ENCODE data around the gene IZUMO4. TPM values are rescaled to one million over a fixed set of nuclear protein-coding genes. Genes with fewer than 3 reads are reported as not detected.
A peak's percentile ranks its signal among the peaks of the same experiment; 100 is the strongest.

IZUMO4 gene
- total and polyA plus RNA-seq, 4 donors = 1.2 to 1.4 (median 1.2) TPM

DNA sequence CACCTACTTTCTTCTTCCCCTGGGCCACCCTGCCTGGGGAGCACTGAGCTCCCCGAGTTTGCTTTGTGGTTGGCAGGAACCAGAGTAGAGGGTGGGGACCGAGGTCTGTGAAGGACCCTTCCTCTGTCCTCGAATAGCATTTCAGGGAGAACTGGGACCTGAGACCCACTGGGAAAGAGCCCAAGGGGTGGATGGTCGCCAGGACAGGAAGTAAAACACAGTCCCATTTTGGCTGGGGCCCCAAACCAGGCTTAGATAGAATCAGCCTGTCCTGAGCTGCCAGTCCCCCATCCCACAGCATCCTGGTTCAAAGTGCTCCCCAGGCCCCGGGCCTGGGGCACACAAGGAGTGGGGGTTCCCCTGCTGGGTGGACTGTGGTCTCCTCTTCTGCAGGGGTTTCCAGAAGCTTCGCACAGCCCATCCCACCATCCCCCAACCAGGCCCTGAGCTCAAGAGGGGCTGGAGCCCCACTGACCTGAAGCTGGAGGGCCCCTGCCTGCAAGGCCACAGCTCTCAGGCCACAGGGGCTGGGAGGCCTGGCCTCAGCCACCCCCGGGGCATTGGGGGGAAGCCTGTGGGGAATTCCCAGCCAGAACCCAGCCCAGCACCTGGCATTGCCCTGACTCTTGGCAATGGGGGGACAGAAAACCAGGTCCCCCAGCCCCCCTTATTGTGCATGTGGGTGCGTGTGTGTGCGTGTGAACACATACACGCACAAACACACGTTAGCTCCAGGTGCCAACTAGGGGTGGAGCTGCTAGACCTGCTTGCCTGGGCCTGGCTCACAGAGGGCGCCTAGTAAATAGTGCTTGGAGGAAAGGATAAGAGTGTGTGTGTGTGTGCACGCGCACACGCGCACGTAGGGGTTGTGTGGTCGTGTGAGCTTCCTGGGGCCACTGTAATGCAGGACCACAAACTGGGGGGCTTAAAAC is 44.7 kb upstream of the IZUMO4 start:
- H3K4me1 ChIP-seq (ENCODE audit: control insufficient read depth in 4 of 4, insufficient read depth in 4 of 4, low read length in 3 of 4) = peaks cover 37 to 55% (median 42%) of the 10 kb centered on the region in 4 donors

DNA sequence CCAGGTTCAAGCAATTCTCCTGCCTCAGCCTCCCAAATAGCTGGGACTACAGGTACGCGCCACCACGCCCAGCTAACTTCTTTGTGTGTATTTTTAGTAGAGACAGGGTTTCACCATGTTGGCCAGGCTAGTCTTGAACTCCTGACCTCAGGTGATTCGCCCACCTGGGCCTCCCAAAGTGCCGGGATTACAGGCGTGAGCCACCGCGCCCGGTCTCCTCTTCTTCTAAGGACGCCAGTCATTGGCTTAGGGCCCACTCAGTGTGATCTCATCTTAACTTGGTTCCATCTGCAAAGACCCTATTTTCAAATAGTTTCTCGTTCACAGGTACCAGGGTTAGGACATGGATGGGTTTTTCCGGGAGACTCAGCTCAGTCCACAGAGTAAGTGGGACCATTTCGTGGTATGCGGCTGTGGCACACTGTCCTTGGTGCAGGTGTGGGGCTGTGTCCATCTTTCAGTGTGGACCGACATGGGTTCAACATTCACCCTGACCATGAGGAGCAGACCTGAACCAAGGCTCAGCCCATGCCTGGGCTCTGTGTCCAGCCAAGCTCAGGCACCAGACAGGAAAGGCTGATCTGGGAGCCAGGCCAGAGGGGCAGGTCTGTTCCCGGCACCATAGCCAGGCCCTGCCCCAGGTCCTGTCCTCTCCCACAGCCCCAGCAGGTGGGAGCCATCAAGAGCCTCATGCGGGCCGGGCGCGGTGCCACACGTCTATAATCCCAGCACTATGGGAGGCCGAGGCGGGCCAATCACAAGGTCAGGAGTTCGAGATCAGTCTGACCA is 42.9 kb upstream of the IZUMO4 start:
- DNase-seq (ENCODE audit: low spot score) = no peak
- no peak overlapping the region for H3K4me3 ChIP-seq (ENCODE audit: low read depth in 1 of 3, low read length in 3 of 3)
- no peaks in the 10 kb centered on the region for H3K27me3 ChIP-seq (ENCODE audit: control insufficient read depth in 4 of 4, insufficient read depth in 4 of 4, low read length in 3 of 4)
- H3K4me1 ChIP-seq (ENCODE audit: control insufficient read depth in 4 of 4, insufficient read depth in 4 of 4, low read length in 3 of 4) = peaks cover 20 to 40% (median 27%) of the 10 kb centered on the region in 4 donors
- no peak overlapping the region for H3K9ac ChIP-seq (ENCODE audit: low read depth in 1 of 2, low read length in 2 of 2)
- TF ChIP-seq REST (IDR thresholded peaks at IDR 0.05) (peak; percentile 47), HNF4A (conservative IDR thresholded peaks at IDR 0.05) (peak; percentile 41 to 73), NR2F2 (IDR thresholded peaks at IDR 0.05) (peak; percentile 77), YY1 (IDR thresholded peaks at IDR 0.05) (peak; percentile 77), FOXA1 (IDR thresholded peaks at IDR 0.05) (peak; percentile 25), ZBTB33 (IDR thresholded peaks at IDR 0.05) (no peak), JUND (IDR thresholded peaks at IDR 0.05) (no peak), FOXA2 (IDR thresholded peaks at IDR 0.05) (no peak), RXRA (IDR thresholded peaks at IDR 0.05) (peak; percentile 67 to 88), SP1 (IDR thresholded peaks at IDR 0.05) (peak; percentile 75), GABPA (IDR thresholded peaks at IDR 0.05 in 1 of 2, conservative IDR thresholded peaks at IDR 0.05 in 1 of 2) (peak in 1 of 2 donors; percentile 56), RAD21 (IDR thresholded peaks at IDR 0.05) (peak; percentile 15 to 53)
- TF ChIP-seq, protein P1, sequence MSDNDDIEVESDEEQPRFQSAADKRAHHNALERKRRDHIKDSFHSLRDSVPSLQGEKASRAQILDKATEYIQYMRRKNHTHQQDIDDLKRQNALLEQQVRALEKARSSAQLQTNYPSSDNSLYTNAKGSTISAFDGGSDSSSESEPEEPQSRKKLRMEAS (IDR thresholded peaks at IDR 0.05) = peak; percentile 80
- no peaks in the 10 kb centered on the region for H3K9me3 ChIP-seq (ENCODE audit: control insufficient read depth in 4 of 4, low read length in 3 of 4)
- peak overlapping the region; percentile 58 to 68 for H3K27ac ChIP-seq (ENCODE audit: low read depth in 1 of 2, low read length in 2 of 2)
- WGBS = 64% methylated on average over 24 of the region's 24 CpGs
- H3K36me3 ChIP-seq (ENCODE audit: control insufficient read depth in 4 of 4, insufficient read depth in 3 of 4, low read depth in 1 of 4, low read length in 3 of 4) = no peaks in the 10 kb centered on the region

More for the DNA sequence above, 44.7 kb upstream of the IZUMO4 start:
- Histone ChIP-seq H3K36me3 (ENCODE audit: control insufficient read depth in 4 of 4, insufficient read depth in 3 of 4, low read depth in 1 of 4, low read length in 3 of 4) (peaks cover 0 to 2% (median 0%) of the 10 kb centered on the region in 4 donors), H3K4me3 (ENCODE audit: low read depth in 1 of 3, low read length in 3 of 3) (no peak overlapping the region), H3K9me3 (ENCODE audit: control insufficient read depth in 4 of 4, low read length in 3 of 4) (no peaks in the 10 kb centered on the region), H3K27me3 (ENCODE audit: control insufficient read depth in 4 of 4, insufficient read depth in 4 of 4, low read length in 3 of 4) (no peaks in the 10 kb centered on the region), H3K27ac (ENCODE audit: low read depth in 1 of 2, low read length in 2 of 2) (peak overlapping the region; percentile 91 to 93), H3K9ac (ENCODE audit: low read depth in 1 of 2, low read length in 2 of 2) (peak overlapping the region; percentile 17 to 63)
- peak; percentile 51 to 58 for TF ChIP-seq RXRA (IDR thresholded peaks at IDR 0.05)
- TF ChIP-seq, protein P2, sequence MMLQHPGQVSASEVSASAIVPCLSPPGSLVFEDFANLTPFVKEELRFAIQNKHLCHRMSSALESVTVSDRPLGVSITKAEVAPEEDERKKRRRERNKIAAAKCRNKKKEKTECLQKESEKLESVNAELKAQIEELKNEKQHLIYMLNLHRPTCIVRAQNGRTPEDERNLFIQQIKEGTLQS (IDR thresholded peaks at IDR 0.05) = no peak
- peak in 1 of 2 donors; percentile 3 for TF ChIP-seq HNF4A (conservative IDR thresholded peaks at IDR 0.05)
- WGBS = 27% methylated on average over 18 of the region's 18 CpGs
- no peak for DNase-seq (ENCODE audit: low spot score)

Measured in liver (tissue), 9 donors.